Measurements from ENCODE around the gene SCAF4. TPM values are rescaled to one million over a fixed set of nuclear protein-coding genes. Genes with fewer than 3 reads are reported as not detected.

SCAF4 gene
- total RNA-seq, 1 donor from 2014 or later = 23.1 TPM

DNA sequence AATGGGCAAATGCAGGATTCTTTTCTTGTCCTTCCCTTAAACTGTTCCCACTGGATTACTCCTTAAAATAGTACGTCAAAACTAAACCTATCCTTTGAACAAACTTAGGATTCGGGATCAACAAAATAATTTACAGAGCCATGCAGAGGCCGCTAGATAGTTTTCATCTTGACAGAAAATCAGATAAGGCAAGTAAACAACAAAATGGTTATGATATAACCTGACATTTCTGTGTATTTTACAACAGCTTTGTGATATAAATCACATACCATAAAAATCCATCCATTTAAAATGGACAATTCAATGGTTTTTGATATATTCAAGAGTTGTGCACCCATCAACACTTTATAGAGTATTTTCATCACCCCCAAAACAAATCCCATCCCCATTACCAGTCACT lies 11.2 kb downstream of the SCAF4 start:
- Mint-ChIP-seq H3K9me3 (ENCODE audit: low read depth) (no peaks in the 10 kb centered on the region), H3K4me1 (ENCODE audit: low read depth) (peaks cover 51% of the 10 kb centered on the region), H3K27me3 (ENCODE audit: low read depth) (no peaks in the 10 kb centered on the region), H3K4me3 (ENCODE audit: unreplicated experiment) (no peak overlapping the region), H3K36me3 (ENCODE audit: low read depth) (no peaks in the 10 kb centered on the region), H3K27ac (ENCODE audit: unreplicated experiment) (no peak overlapping the region)
- TF ChIP-seq, protein P1, sequence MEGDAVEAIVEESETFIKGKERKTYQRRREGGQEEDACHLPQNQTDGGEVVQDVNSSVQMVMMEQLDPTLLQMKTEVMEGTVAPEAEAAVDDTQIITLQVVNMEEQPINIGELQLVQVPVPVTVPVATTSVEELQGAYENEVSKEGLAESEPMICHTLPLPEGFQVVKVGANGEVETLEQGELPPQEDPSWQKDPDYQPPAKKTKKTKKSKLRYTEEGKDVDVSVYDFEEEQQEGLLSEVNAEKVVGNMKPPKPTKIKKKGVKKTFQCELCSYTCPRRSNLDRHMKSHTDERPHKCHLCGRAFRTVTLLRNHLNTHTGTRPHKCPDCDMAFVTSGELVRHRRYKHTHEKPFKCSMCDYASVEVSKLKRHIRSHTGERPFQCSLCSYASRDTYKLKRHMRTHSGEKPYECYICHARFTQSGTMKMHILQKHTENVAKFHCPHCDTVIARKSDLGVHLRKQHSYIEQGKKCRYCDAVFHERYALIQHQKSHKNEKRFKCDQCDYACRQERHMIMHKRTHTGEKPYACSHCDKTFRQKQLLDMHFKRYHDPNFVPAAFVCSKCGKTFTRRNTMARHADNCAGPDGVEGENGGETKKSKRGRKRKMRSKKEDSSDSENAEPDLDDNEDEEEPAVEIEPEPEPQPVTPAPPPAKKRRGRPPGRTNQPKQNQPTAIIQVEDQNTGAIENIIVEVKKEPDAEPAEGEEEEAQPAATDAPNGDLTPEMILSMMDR (IDR thresholded peaks at IDR 0.05) = no peak
- DNase-seq (ENCODE audit: low spot score) = no peak

DNA sequence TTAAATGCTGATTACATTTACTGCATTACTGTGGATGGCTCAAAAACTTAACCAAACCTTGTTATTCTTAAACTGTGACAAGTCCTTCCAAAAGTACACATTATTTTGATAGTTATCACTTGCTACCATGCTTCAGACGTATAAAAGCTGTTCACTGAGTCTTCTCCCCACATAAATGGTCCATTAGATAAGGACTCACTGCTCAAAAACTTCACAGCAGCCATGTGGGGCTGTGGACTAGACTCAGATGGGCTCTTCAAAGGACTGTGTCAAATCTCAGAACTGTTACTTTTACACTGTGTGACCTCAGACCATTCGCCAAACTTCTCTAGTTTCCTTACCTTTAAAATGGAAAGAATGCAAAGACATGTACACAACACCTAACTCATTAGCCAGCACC lies 11.6 kb downstream of the SCAF4 start:
- Mint-ChIP-seq H3K9me3 (ENCODE audit: low read depth) (no peaks in the 10 kb centered on the region), H3K27ac (ENCODE audit: unreplicated experiment) (no peak overlapping the region), H3K4me1 (ENCODE audit: low read depth) (peaks cover 53% of the 10 kb centered on the region), H3K27me3 (ENCODE audit: low read depth) (no peaks in the 10 kb centered on the region), H3K4me3 (ENCODE audit: unreplicated experiment) (no peak overlapping the region), H3K36me3 (ENCODE audit: low read depth) (no peaks in the 10 kb centered on the region)
- no peak for DNase-seq (ENCODE audit: low spot score)
- TF ChIP-seq, protein P1 (IDR thresholded peaks at IDR 0.05) = no peak

DNA sequence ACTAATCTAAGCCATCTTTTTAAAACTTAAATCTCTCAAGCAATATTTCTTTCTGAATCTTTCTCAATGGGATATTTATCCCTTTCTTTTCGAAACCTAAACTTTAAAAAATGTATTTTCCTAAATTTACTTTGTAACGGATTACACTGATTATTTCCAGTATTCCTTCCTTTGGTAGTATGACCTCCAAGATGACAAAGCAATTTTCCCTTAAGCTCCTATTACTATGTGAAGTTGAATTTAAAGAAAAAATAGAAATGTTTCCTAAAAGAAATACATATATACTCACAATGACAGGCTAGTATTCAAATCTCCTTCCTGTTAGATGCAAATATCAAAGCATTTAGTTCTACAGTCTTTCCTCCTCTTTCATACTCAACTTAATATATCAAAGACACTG lies 15.8 kb downstream of the SCAF4 start:
- TF ChIP-seq, protein P1 (IDR thresholded peaks at IDR 0.05) = no peak
- H3K27me3 Mint-ChIP-seq (ENCODE audit: low read depth) = no peaks in the 10 kb centered on the region
- no peak for DNase-seq (ENCODE audit: low spot score)
- no peaks in the 10 kb centered on the region for H3K9me3 Mint-ChIP-seq (ENCODE audit: low read depth)
- H3K36me3 Mint-ChIP-seq (ENCODE audit: low read depth) = no peaks in the 10 kb centered on the region
- peak overlapping the region; percentile 2 for H3K27ac Mint-ChIP-seq (ENCODE audit: unreplicated experiment)
- H3K4me1 Mint-ChIP-seq (ENCODE audit: low read depth) = peaks cover 68% of the 10 kb centered on the region
- no peak overlapping the region for H3K4me3 Mint-ChIP-seq (ENCODE audit: unreplicated experiment)

DNA sequence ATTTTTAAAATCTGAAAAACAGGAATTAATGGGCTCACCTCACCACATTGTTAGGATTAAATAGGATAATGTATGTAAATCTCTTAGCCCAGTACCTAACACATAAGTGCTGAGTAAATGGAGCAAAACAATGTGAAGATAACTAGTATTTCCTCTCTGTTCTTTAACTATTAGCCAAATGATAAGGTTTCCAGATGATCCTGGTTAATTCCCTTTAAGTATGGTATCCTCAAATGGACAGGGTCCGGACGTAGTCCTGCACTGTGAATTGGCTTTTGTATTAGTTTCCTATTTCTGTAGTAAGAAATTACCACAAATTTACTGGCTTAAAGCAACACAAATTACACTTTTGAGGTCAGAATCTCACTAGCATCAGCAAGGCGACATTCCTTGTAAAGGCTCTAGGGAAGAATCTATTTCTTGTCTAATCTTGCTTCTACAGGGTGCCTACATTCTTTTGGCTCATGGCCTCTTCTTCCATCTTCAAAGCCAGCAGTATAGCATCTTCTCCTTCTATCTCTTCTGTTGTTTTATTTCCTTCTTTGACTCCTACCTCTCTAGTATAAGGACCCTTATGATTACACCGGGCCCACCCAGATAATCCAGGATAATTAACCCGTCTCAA lies 17.1 kb downstream of the SCAF4 start:
- TF ChIP-seq, protein P1 (IDR thresholded peaks at IDR 0.05) = no peak
- Mint-ChIP-seq H3K36me3 (ENCODE audit: low read depth) (no peaks in the 10 kb centered on the region), H3K4me3 (ENCODE audit: unreplicated experiment) (no peak overlapping the region), H3K4me1 (ENCODE audit: low read depth) (peaks cover 73% of the 10 kb centered on the region), H3K27me3 (ENCODE audit: low read depth) (no peaks in the 10 kb centered on the region), H3K27ac (ENCODE audit: unreplicated experiment) (no peak overlapping the region), H3K9me3 (ENCODE audit: low read depth) (no peaks in the 10 kb centered on the region)
- no peak for DNase-seq (ENCODE audit: low spot score)

DNA sequence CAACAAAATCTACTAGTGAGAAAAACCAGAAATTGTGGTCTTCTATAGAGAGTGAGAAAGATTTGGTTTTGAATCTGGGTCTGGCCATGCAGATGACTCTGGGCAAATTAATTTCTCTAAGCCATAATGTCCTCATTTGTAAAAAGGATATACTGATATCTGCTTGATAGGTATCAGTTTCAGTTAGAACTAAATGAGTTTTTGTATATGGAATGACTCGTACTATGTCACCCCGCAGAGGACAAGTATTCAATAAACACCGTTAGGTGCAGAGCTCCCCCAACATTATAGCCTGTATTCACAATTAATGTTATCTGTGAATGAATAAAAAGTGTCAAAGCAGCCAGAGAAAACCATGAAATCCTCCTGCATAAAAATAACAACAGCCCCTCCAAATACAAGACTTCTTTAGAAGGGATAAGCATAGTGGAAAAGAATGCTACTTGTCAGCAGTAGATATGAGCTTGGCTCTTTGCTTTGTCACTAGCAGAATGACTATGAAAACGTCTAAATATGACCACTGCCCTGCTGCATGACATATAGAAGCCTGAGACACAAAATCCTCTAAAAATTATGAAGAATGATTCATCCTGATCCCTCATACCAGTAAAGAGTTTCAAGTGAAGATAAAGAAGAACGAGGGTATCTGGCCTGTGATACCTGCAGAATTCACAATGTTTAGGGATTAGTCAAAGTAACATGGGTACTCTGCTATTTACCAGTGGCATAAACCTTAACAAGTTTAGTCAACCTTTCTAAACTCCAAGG lies 17.8 kb downstream of the SCAF4 start:
- no peak for DNase-seq (ENCODE audit: low spot score)
- TF ChIP-seq, protein P1 (IDR thresholded peaks at IDR 0.05) = no peak
- H3K4me3 Mint-ChIP-seq (ENCODE audit: unreplicated experiment) = no peak overlapping the region
- no peaks in the 10 kb centered on the region for H3K27me3 Mint-ChIP-seq (ENCODE audit: low read depth)
- no peaks in the 10 kb centered on the region for H3K9me3 Mint-ChIP-seq (ENCODE audit: low read depth)
- no peaks in the 10 kb centered on the region for H3K36me3 Mint-ChIP-seq (ENCODE audit: low read depth)
- peak overlapping the region; percentile 70 for H3K27ac Mint-ChIP-seq (ENCODE audit: unreplicated experiment)
- H3K4me1 Mint-ChIP-seq (ENCODE audit: low read depth) = peaks cover 80% of the 10 kb centered on the region
